ENCODE measurements around the gene C4orf50. TPM values are rescaled to one million over a fixed set of nuclear protein-coding genes. Genes with fewer than 3 reads are reported as not detected.

Gene C4orf50
- total RNA-seq, 2 experiments from 2014 or later = 0.07 TPM

DNA sequence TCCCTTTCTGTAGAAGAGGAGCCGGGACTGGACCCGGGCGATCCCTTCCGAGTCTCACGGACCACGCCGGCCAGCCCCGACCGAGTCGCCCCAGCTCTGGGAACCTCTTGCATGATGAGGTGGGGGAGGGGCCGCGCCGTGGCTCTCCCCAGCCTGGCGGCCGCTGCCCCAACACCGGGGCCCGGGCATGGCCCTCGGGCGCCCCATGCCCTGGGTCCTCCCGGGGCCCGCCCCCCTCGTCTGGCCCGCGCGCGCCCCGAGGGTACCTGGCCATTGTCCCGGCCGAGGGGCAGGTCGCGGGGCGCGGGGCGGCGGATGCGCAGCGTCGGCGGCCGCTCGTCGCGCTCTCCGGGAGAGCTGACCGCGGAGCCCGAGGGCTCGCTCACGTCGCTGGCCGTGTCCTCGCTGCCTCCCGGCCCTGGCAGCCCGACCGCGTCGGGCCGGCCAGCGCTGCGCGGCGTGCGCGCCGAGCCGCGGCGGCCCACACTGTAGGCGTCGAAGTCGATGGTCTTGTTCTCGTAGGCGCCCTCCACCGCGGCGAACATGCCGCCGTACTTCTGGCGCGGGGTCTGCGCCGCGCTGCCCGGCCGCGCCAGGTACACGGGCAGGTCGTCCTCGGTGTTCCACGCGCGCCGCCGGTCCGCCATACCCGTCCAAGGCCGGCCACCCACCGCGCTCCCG lies 125.8 kb downstream of the C4orf50 start:
- CTCF ChIA-PET = interaction anchor here (1.4 kb wide), 1 partner anchor 10 kb away, joined by 3 read pairs; no protein-coding TSS in a partner anchor
- no peak for TF ChIP-seq CTCF (IDR thresholded peaks at IDR 0.05)
- intact Hi-C loops (cut with micrococcal nuclease) = no loop called here
- H3K27ac Mint-ChIP-seq = no peak overlapping the region
- POLR2A ChIA-PET = no interaction called here
- H3K4me3 Mint-ChIP-seq = no peak overlapping the region
- H3K27me3 Mint-ChIP-seq = peaks cover 47% of the 10 kb centered on the region
- peaks cover 2% of the 10 kb centered on the region for H3K36me3 Mint-ChIP-seq (ENCODE audit: low read depth)
- no peak for ATAC-seq
- H3K9me3 Mint-ChIP-seq = peaks cover 3% of the 10 kb centered on the region
- no peak for DNase-seq
- peaks cover 6% of the 10 kb centered on the region for H3K4me1 Mint-ChIP-seq (ENCODE audit: low read depth)

DNA sequence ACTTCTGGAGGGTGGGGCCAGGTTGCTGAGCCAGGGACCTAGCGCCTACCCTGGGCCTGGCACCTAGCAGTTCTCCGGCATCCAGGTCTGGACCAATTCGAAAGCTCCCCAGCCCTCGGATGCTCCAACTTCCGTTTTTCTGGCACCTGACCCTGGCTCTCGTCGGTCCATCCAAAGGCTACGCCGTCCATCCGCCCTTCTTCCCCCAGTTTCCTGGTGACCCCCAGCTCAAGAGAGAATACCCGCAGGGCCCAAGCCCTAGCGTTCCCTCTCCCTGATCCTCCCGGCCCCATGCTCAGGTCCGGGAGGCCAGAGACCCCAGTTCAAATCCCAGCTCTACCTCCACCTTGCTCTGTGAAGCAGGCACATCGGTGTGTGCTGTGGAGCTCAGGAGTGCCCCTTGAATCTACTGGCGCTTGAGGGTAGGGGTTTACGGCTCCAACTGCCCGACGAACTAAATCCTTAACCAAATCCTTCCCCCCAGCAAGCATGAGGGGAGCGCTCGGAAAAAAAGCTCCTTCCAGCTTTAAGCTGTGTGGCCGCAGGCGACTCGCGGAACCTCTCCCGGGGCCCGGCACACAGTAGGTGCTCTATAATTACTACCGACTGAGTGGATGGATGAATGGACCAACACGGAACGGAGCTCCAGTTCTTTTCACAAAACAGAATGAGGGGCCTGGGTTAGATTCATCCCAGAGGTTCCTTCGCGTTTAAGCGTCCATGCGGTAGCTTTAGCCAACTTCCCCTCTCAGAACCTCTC lies 126.5 kb downstream of the C4orf50 start:
- H3K4me1 Mint-ChIP-seq (ENCODE audit: low read depth) = peaks cover 6% of the 10 kb centered on the region
- H3K27me3 Mint-ChIP-seq = peaks cover 52% of the 10 kb centered on the region
- H3K9me3 Mint-ChIP-seq = peaks cover under 1% of the 10 kb centered on the region
- intact Hi-C loops (cut with micrococcal nuclease) = no loop called here
- H3K27ac Mint-ChIP-seq = no peak overlapping the region
- peaks cover 2% of the 10 kb centered on the region for H3K36me3 Mint-ChIP-seq (ENCODE audit: low read depth)
- no peak for ATAC-seq
- no peak for TF ChIP-seq CTCF (IDR thresholded peaks at IDR 0.05)
- POLR2A ChIA-PET = no interaction called here
- no peak for DNase-seq
- no peak overlapping the region for H3K4me3 Mint-ChIP-seq
- CTCF ChIA-PET = interaction anchor here (1.4 kb wide), 1 partner anchor 10 kb away, joined by 3 read pairs; no protein-coding TSS in a partner anchor

GRCh38 chr4:5890063-5890727 lies 128.0 kb downstream of the C4orf50 start:
- Mint-ChIP-seq H3K36me3 (ENCODE audit: low read depth) (peaks cover 2% of the 10 kb centered on the region), H3K27me3 (peaks cover 62% of the 10 kb centered on the region), H3K9me3 (no peaks in the 10 kb centered on the region), H3K4me3 (no peak overlapping the region), H3K4me1 (ENCODE audit: low read depth) (peaks cover 6% of the 10 kb centered on the region), H3K27ac (no peak overlapping the region)
- ChIA-PET POLR2A (no interaction called here), CTCF (no interaction called here)
- no peak for ATAC-seq
- DNase-seq = no peak
- TF ChIP-seq CTCF (IDR thresholded peaks at IDR 0.05) = no peak
- intact Hi-C loops (cut with micrococcal nuclease) = no loop called here

- Mint-ChIP-seq H3K4me3 (no peak overlapping the region), H3K4me1 (ENCODE audit: low read depth) (peaks cover 6% of the 10 kb centered on the region)
These were observed 129.1 kb downstream of the C4orf50 start for GRCh38 chr4:5889002-5889696.

More at GRCh38 chr4:5889002-5889696, 129.1 kb downstream of the C4orf50 start:
- ChIA-PET CTCF (no interaction called here), POLR2A (no interaction called here)
- ATAC-seq (no peak), DNase-seq (no peak)
- H3K27ac Mint-ChIP-seq = no peak overlapping the region
- TF ChIP-seq CTCF (IDR thresholded peaks at IDR 0.05) = no peak
- intact Hi-C loops (cut with micrococcal nuclease) = no loop called here
- H3K36me3 Mint-ChIP-seq (ENCODE audit: low read depth) = peaks cover 2% of the 10 kb centered on the region
- H3K27me3 Mint-ChIP-seq = peaks cover 64% of the 10 kb centered on the region
- no peaks in the 10 kb centered on the region for H3K9me3 Mint-ChIP-seq

Measured in activated CD8-positive, alpha-beta T cell treated with anti-CD3 and anti-CD28 coated beads for 36 hours (primary cell).